ENCODE measurements around the gene RAB27A. TPM values are rescaled to one million over a fixed set of nuclear protein-coding genes. Genes with fewer than 3 reads are reported as not detected.
A peak's percentile ranks its signal among the peaks of the same experiment; 100 is the strongest.

RAB27A gene
- total RNA-seq, 1 experiment from 2014 or later, result 4.7 TPM

GRCh38 chr15:55179141-55179540, 110.5 kb downstream of the RAB27A start:
- no peak for TF ChIP-seq JAZF1 (CRISPR knock-in tag; IDR thresholded peaks at IDR 0.05)
- no peak for TF ChIP-seq EMX1 (CRISPR knock-in tag; IDR thresholded peaks at IDR 0.05)
- TF ChIP-seq TEAD4 (CRISPR knock-in tag; IDR thresholded peaks at IDR 0.05), result no peak
- TF ChIP-seq ARID4B (CRISPR knock-in tag; IDR thresholded peaks at IDR 0.05; ENCODE audit: borderline replicate concordance), result no peak
- no peak for TF ChIP-seq ZNF317 (CRISPR knock-in tag; IDR thresholded peaks at IDR 0.05; ENCODE audit: borderline replicate concordance, low read depth)
- no peak for TF ChIP-seq NFE2L1 (CRISPR knock-in tag; IDR thresholded peaks at IDR 0.05)
- no peak for TF ChIP-seq CREM (CRISPR knock-in tag; IDR thresholded peaks at IDR 0.05)
- TF ChIP-seq ZMAT4 (CRISPR knock-in tag; IDR thresholded peaks at IDR 0.05), result no peak
- no peak for TF ChIP-seq ATF6 (CRISPR knock-in tag; IDR thresholded peaks at IDR 0.05)
- no peak for TF ChIP-seq SMAD3 (CRISPR knock-in tag; IDR thresholded peaks at IDR 0.05; ENCODE audit: borderline replicate concordance)
- no peak for TF ChIP-seq ZSCAN18 (CRISPR knock-in tag; IDR thresholded peaks at IDR 0.05)
- TF ChIP-seq TP53 (CRISPR knock-in tag; IDR thresholded peaks at IDR 0.05), result no peak
- no peak for TF ChIP-seq FOXP1 (CRISPR knock-in tag; IDR thresholded peaks at IDR 0.05; ENCODE audit: borderline replicate concordance)
- TF ChIP-seq FOXJ3 (CRISPR knock-in tag; IDR thresholded peaks at IDR 0.05; ENCODE audit: borderline replicate concordance), result no peak
- no peak for TF ChIP-seq ZNF121 (CRISPR knock-in tag; IDR thresholded peaks at IDR 0.05)
- no peak for TF ChIP-seq MXD4 (CRISPR knock-in tag; IDR thresholded peaks at IDR 0.05; ENCODE audit: borderline replicate concordance)
- TF ChIP-seq MAX (CRISPR knock-in tag; IDR thresholded peaks at IDR 0.05), result no peak
- no peak for TF ChIP-seq CDX4 (CRISPR knock-in tag; IDR thresholded peaks at IDR 0.05; ENCODE audit: borderline replicate concordance)
- Mint-ChIP-seq H3K36me3 (peaks cover 30% of the 10 kb centered on the region), H3K4me1 (peaks cover 6% of the 10 kb centered on the region; the same call in 1 of the 2 replicates), H3K4me3 (no peak overlapping the region), H3K9me3 (no peaks in the 10 kb centered on the region), H3K27ac (peak overlapping the region; percentile 3), H3K27me3 (ENCODE audit: low read depth) (no peaks in the 10 kb centered on the region)
- POLR2A ChIA-PET, result no interaction called here
- DNase-seq (ENCODE audit: low spot score) (no peak), ATAC-seq (no peak)
- CTCF ChIA-PET, result interaction anchor here (1.2 kb wide), 1 partner anchor 11 kb away, joined by 6 read pairs; no protein-coding TSS in a partner anchor
